NT2/D1 (cell line): Measurements from ENCODE around the gene LCORL.

Experiments used
- YY1 ChIP-seq: IDR thresholded peaks from 2 replicates; pipeline ENCODE4 v1.6.1; 2011; ENCODE audit not compliant: insufficient read length, insufficient read depth
- ZNF274 ChIP-seq: IDR thresholded peaks from 2 replicates; pipeline ENCODE4 v1.6.1; 2011; ENCODE audit warnings: mild to moderate bottlenecking, low read depth, low read length

DNA sequence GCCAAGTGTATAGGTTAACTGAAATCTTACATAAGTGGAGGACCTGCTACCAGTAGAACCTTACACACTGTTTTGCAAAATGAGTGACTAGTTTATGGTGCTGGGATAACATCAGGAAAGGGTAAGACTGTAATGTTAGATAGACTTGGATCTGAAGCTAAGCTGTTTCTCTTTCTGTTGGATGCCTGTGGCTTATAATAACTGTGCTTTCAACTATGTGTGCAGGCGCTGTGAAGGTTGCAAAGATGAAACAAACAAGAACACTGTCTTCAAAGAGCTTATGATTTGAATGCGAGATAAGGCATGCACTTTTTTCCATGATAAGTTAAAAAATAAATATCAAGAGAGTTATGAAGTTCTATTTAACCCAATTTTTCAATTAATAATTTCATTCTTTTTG lies 34.5 kb upstream of the LCORL start:
- TF ChIP-seq YY1: no peak
- TF ChIP-seq ZNF274: no peak
